Lung (tissue), 12 donors: ENCODE measurements around the gene KCTD16. TPM values are rescaled to one million over a fixed set of nuclear protein-coding genes. Genes with fewer than 3 reads are reported as not detected.

Experiments
- ATAC-seq: fragments of 200-7000 bp; cut with Tn5 transposase; one replicate; pipeline ENCODE4 v1.9.1; 2020; ENCODE audit warnings: moderate number of reproducible peaks; ENCODE audit not compliant: insufficient read depth, low FRiP score
- DNase-seq, 3 donors: peaks; one replicate each; pipeline ENCODE4 v3.0.0-alpha.2; 2013 to 2017
- H3K27ac ChIP-seq, 2 donors: one replicate each; pipeline ENCODE4 v1.5.1; 2013; ENCODE audit warnings: mild to moderate bottlenecking in 2 of 2, moderate library complexity in 2 of 2, control low read depth in 1 of 2, inconsistent platforms in 1 of 2, low read depth in 1 of 2, low read length in 1 of 2
- H3K27me3 ChIP-seq, 3 donors: one replicate each; pipeline ENCODE4 v1.5.1; 2013; ENCODE audit warnings: low read length in 2 of 3; ENCODE audit not compliant: control insufficient read depth in 3 of 3, insufficient read depth in 3 of 3
- H3K36me3 ChIP-seq, 4 donors: one replicate each; pipeline ENCODE4 v1.5.1; 2013; ENCODE audit warnings: low read length in 4 of 4, mild to moderate bottlenecking in 1 of 4, moderate library complexity in 1 of 4; ENCODE audit not compliant: control insufficient read depth in 4 of 4, insufficient read depth in 4 of 4
- H3K4me1 ChIP-seq, 5 donors: one replicate each; pipeline ENCODE4 v1.5.1; 2013; ENCODE audit warnings: low read length in 5 of 5, mild to moderate bottlenecking in 2 of 5, moderate library complexity in 1 of 5; ENCODE audit not compliant: control insufficient read depth in 5 of 5, insufficient read depth in 5 of 5
- H3K4me3 ChIP-seq: one replicate; pipeline ENCODE4 v1.5.1; 2013; ENCODE audit warnings: mild to moderate bottlenecking, control low read depth, moderate library complexity
- H3K9ac ChIP-seq, 2 donors: one replicate each; pipeline ENCODE4 v1.5.1; 2013; ENCODE audit warnings: low read length in 2 of 2, control low read depth in 1 of 2; ENCODE audit not compliant: insufficient read depth in 1 of 2
- H3K9me3 ChIP-seq, 4 donors: one replicate each; pipeline ENCODE4 v1.5.1; 2013; ENCODE audit warnings: low read length in 3 of 4, mild to moderate bottlenecking in 1 of 4, moderate library complexity in 1 of 4; ENCODE audit not compliant: control insufficient read depth in 4 of 4, insufficient read depth in 3 of 4
- CTCF ChIP-seq: IDR thresholded peaks from 2 replicates; pipeline ENCODE4 v1.5.1; 2012; ENCODE audit warnings: mild to moderate bottlenecking; ENCODE audit errors: control extremely low read depth, extremely low read depth
- WGBS, 2 donors: extraction: QIAGEN DNeasy Blood & Tissue Kit; methylation state at CpG; one replicate each; pipeline ENCODE4 v1.1.7; 2013; 5-methylcytosine and 5-hydroxymethylcytosine counted together
- polyA plus RNA-seq, 2 donors: library from polyadenylated mRNA; stranded (reverse); fragments of 200-250 nt; gene quantifications; one replicate each; pipeline ENCODE4 v1.2.1, GENCODE V29; 2013
- total RNA-seq, 2 donors: library from RNA; depleted of rRNA in 1 of 2; stranded (reverse); fragments of >200 nt in 1 of 2; gene quantifications; one replicate each; pipeline ENCODE4 v1.2.1, GENCODE V29; 2014 to 2021
- donor health status: control.
- donor health status: control.
- donor health status: Bipolar disorder and iron deficiency.
- donor health status: healthy.
- donor health status: DM: yes; HTN: yes; CAD: no.

Gene KCTD16
- total and polyA plus RNA-seq, 4 donors: 0.07 to 0.63 (median 0.27) TPM

GRCh38 chr5:144511580-144512072 lies 341.0 kb downstream of the KCTD16 start:
- no peak for ATAC-seq

GRCh38 chr5:144522698-144523097 lies 352.0 kb downstream of the KCTD16 start:
- H3K36me3 ChIP-seq: no peaks in the 10 kb centered on the region
- H3K27ac ChIP-seq: no peak overlapping the region
- no peak overlapping the region for H3K4me3 ChIP-seq
- H3K9me3 ChIP-seq: no peaks in the 10 kb centered on the region
- DNase-seq (no peak), ATAC-seq (no peak)
- no peak for TF ChIP-seq CTCF
- 68 to 82% methylated on average over 1 of the region's 1 CpG for WGBS, 2 donors
- H3K9ac ChIP-seq: no peak overlapping the region
- peaks cover 0 to 9% (median 0%) of the 10 kb centered on the region in 5 donors for H3K4me1 ChIP-seq
- no peaks in the 10 kb centered on the region for H3K27me3 ChIP-seq

More at GRCh38 chr5:144511580-144512072, 341.0 kb downstream of the KCTD16 start:
- Histone ChIP-seq H3K36me3 (no peaks in the 10 kb centered on the region), H3K27ac (no peak overlapping the region), H3K27me3 (no peaks in the 10 kb centered on the region), H3K9ac (no peak overlapping the region), H3K4me3 (no peak overlapping the region), H3K9me3 (peaks cover 0 to 2% (median 0%) of the 10 kb centered on the region in 4 donors), H3K4me1 (peaks cover 0 to 16% (median 0%) of the 10 kb centered on the region in 5 donors)
- 43 to 72% methylated on average over 4 of the region's 4 CpGs for WGBS, 2 donors
- peak in 2 of 3 donors; percentile 20 to 27 for DNase-seq
- TF ChIP-seq CTCF: no peak

- no peaks in the 10 kb centered on the region for H3K27me3 ChIP-seq
- H3K36me3 ChIP-seq: no peaks in the 10 kb centered on the region
- ATAC-seq (no peak), DNase-seq (peak in 2 of 3 donors; percentile 75 to 77)
- H3K27ac ChIP-seq: no peak overlapping the region
- TF ChIP-seq CTCF: no peak
- no peak overlapping the region for H3K9ac ChIP-seq
- H3K4me3 ChIP-seq: no peak overlapping the region
- H3K4me1 ChIP-seq: peaks cover 0 to 9% (median 0%) of the 10 kb centered on the region in 5 donors
- no peaks in the 10 kb centered on the region for H3K9me3 ChIP-seq
- 63 to 78% methylated on average over 1 of the region's 1 CpG for WGBS, 2 donors
Observed at GRCh38 chr5:144525000-144525399, 354.3 kb downstream of the KCTD16 start.

GRCh38 chr5:144531188-144531587 lies 360.5 kb downstream of the KCTD16 start:
- ATAC-seq: no peak

More at GRCh38 chr5:144531188-144531587, 360.5 kb downstream of the KCTD16 start:
- H3K4me3 ChIP-seq: no peak overlapping the region
- H3K27ac ChIP-seq: no peak overlapping the region
- 75 to 97% methylated on average over 1 of the region's 1 CpG for WGBS, 2 donors
- H3K27me3 ChIP-seq: no peaks in the 10 kb centered on the region
- DNase-seq: no peak
- no peaks in the 10 kb centered on the region for H3K36me3 ChIP-seq
- H3K4me1 ChIP-seq: peaks cover 0 to 8% (median 0%) of the 10 kb centered on the region in 5 donors
- no peak overlapping the region for H3K9ac ChIP-seq
- no peak for TF ChIP-seq CTCF
- peaks cover 0 to 3% (median 0%) of the 10 kb centered on the region in 4 donors for H3K9me3 ChIP-seq
